Measurements from ENCODE around the gene CPNE4.
"Not testable (repeated sequence)": the region's sequence is repeated elsewhere in the genome, so short reads cannot be mapped to it uniquely, and the experiment has no call there.

The CPNE4 gene

GRCh38 chr3:132016061-132017041 lies 18.5 kb downstream of the CPNE4 start:
- no peak for DNase-seq (ENCODE audit: low read depth in 2 of 2)

- no peak for DNase-seq (ENCODE audit: low read depth in 2 of 2)
These were observed 20.7 kb downstream of the CPNE4 start for GRCh38 chr3:132014105-132014504.

DNA sequence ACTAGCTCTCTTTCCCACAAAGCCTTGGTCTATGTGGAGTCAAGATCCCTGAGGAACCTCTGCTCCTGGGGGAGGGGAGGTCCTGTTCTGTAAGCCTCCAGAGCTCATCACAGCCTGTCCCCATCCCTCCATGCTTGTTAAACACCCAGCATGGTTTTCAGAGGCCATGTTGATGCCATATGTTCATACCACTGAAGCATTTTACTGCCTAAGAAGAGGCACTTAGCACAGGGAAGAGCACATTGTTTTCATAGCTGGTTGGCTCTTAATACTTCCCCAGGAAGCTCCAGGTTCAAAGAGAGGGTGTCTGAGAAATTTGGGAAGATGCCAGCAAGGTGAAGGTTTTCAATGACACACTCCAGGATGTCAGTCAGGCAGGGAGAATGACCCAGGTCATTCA lies 25.6 kb downstream of the CPNE4 start:
- no peak for DNase-seq (ENCODE audit: low read depth in 2 of 2)

DNA sequence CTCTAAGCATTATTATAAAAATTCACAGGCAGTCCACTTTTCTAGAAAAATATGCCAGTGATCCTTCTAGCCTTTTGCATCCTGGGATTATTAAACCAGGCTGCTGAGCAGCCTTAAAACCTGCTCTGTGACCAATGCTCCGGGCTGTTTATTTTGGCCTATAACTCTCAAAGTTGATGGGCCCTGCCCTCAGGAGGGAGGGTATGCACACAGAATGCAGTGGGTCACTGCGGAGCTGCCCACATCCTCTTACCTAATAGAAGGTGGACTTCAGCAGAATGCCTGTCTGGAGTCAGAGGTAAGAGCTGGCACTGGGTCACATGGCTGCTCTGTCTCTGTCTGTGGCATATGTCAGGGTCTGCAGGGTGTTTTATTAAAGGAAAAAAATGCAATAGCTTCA lies 26.0 kb downstream of the CPNE4 start:
- no peak for DNase-seq (ENCODE audit: low read depth in 2 of 2)

DNA sequence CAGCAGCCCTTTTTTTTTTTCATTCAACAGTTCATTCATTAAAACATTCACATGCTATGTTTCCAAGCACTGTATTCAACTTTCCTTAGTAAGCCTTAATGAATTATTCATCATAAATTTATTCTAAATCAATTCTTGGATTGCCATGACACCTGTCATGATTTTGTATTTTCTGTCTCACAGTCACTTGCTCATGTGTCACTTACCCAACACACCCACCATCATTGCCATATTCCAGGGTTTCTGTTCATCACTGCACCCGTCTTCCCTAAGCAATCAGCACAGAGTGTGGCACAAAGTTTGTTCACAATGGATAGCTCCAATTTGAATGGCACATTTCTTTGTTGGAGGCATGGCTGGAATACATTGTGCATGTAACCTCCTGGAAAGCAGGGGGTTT lies 27.2 kb downstream of the CPNE4 start:
- DNase-seq (ENCODE audit: low read depth in 2 of 2): no peak

GRCh38 chr3:132006605-132007204 lies 28.1 kb downstream of the CPNE4 start:
- no peak for DNase-seq (ENCODE audit: low read depth in 2 of 2)

GRCh38 chr3:132004571-132004970 lies 30.2 kb downstream of the CPNE4 start:
- DNase-seq (ENCODE audit: low read depth in 2 of 2): no peak

DNA sequence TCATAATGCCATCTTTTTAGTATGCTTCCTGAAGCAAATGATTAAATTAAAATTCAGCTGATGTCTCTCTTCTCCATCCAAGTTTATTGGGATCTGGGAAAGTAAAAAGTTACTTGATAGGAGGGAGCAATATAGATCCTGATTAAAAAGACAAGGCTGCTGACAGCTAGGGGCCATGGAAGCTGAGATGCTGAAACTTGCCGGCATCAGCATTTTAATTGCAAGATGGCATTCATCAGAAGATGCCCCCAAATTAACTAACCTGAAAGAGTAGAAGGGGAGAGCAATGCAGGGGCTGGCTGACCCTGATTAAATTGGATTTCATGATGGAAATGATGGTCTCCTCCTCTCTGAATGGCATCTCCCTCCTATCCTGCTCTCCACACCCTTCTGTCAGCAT lies 31.1 kb downstream of the CPNE4 start:
- DNase-seq (ENCODE audit: low read depth in 2 of 2): no peak

DNA sequence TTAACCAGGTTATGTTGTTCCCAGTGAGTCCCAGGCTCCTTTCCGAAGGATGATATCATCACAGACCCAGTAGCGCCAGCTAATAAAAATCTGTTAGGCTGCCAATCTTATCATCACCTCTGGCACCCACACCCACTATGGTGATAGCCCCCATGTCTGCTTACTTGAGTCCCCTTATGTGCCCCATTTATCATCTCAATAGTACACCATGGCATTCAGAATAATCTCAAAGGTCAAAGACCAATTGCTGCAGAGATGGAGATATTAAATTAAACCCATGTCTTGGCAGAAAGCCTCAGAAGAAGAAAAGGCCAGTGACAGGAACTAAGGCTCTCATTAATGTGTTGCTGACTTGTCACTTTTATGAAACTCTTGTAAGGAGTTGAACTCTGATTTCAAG lies 32.8 kb downstream of the CPNE4 start:
- no peak for DNase-seq (ENCODE audit: low read depth in 2 of 2)

- no peak for DNase-seq (ENCODE audit: low read depth in 2 of 2)
These were observed 33.8 kb downstream of the CPNE4 start for GRCh38 chr3:132001036-132001435.

DNA sequence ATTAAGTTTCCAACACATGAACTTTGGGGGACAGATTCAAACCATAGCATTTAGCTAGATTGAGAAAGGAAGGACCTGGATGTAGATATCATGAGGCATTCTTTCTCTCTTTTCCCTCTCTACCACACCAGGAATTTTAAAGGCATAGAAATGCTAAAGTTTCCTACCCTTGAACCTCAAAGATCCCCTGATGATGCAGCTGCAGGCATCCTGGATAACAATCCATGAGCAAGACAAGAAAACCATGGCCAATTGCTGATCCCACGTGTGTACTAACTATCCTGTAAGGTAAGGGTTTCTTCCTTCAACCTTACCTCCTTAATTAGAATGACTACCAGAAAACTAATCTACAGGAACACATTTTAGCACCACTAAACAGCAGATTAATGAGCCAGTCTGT lies 36.8 kb downstream of the CPNE4 start:
- DNase-seq (ENCODE audit: low read depth in 2 of 2): no peak

DNA sequence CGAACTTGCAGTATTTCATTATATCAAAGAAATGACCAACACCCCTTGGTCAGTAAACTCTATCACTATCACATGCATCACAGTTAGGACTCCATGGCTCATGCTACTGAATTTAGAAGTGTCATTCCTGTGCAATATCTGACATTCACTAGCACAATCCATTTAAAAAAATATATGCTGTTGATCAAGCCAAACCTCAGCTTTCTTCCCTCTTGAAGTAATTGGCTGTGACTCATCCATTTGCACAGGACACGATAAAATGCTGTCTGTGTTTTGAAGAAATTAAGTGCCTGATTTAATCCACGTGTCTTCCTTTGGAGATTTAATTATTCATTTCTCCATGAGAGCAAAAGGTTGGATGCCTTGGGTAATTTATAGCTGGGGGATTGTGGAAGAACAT lies 38.9 kb downstream of the CPNE4 start:
- no peak for DNase-seq (ENCODE audit: low read depth in 2 of 2)

- DNase-seq (ENCODE audit: low read depth in 2 of 2): no peak
These were observed 45.5 kb downstream of the CPNE4 start for GRCh38 chr3:131989318-131989717.

- no peak for DNase-seq (ENCODE audit: low read depth in 2 of 2)
These were observed 46.6 kb downstream of the CPNE4 start for GRCh38 chr3:131988209-131988608.

DNA sequence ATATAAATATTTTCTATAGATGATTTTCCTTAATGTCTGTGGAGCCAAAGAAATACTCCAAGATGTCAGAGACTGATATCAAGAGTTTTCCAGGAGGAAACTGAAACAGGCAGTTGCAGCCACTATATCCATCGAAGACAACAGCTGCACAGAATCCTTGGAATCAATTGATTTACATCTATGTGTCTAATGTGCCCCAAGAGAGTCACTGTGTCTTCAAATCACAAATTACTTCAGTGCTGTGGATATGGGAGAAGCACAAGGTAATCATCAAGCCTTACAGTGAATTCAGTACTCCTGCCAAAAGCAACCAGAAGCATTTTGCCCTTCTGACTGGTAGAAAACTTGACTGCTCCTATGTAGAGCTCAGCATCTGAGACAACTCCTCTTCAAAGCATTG lies 51.1 kb downstream of the CPNE4 start:
- no peak for DNase-seq (ENCODE audit: low read depth in 2 of 2)

DNA sequence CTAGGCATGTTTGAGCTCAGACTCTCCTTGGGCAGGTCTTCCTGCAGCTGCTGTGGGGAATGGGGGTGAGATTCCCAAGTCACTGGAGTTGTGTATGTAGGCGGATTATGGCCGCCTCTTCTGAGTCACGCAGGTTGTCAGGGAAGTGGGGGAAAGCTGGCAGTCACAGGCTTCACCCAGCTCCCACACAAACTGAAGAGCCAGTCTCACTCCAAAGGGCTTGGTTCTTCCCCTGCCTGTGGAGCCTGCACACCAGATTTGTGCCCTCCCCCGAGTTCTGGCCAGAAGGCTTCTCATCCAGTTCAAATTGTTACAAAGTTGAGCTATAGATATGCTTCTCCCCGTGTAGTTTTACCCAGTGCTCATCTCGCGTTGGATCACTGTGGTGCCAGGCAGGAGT lies 53.5 kb downstream of the CPNE4 start:
- DNase-seq (ENCODE audit: low read depth in 2 of 2): no peak

- DNase-seq (ENCODE audit: low read depth in 2 of 2): no peak
These were observed 58.4 kb downstream of the CPNE4 start for GRCh38 chr3:131976448-131976847.

DNA sequence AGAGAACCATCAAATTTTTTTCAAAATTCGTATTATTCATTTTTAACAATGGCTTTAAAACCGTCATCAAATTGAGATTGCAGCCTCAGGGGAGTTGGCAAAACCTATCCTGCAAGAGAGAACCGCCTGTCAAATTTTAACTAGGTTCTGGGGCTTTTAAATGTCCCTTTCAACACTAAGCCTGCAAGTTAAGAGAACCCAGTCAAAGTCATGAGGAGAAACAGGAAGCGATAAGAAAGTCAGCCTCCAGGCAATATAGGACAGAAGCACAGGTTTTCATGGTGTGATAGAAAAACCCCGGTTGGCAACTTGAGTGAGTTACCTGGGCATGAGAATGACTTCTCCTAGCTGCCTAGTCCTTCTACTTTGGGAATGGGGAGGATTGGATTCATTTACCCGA lies 59.8 kb downstream of the CPNE4 start:
- no peak for DNase-seq (ENCODE audit: low read depth in 2 of 2)

DNA sequence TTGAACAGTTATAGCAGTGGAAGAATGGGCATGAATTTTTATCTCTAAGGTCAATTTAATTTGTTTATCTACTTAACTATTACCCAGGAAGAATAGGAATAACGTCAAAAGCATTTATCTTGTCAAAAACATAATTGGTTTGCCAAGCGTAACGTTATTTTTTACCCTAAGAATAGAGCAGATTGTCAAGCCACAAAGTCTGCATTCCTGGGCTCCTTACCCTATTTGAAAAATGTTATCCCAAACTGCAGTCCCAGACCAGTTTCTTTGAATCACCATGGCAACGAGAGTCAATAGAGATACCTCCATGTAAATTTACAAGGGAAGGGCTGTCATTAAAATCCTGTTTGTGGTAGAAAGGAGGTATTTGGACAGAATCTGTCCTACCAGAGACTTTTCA lies 61.1 kb downstream of the CPNE4 start:
- DNase-seq (ENCODE audit: low read depth in 2 of 2): no peak

- no peak for DNase-seq (ENCODE audit: low read depth in 2 of 2)
These were observed 62.3 kb downstream of the CPNE4 start for GRCh38 chr3:131972550-131972949.

GRCh38 chr3:131972091-131972490 lies 62.7 kb downstream of the CPNE4 start:
- no peak for DNase-seq (ENCODE audit: low read depth in 2 of 2)

GRCh38 chr3:131963442-131963841 lies 71.4 kb downstream of the CPNE4 start:
- DNase-seq (ENCODE audit: low read depth in 2 of 2): not testable (repeated sequence)

- DNase-seq (ENCODE audit: low read depth in 2 of 2): no peak
These were observed 71.8 kb downstream of the CPNE4 start for GRCh38 chr3:131962982-131963381.
